ENCODE data around the gene LRRC3.

DNA sequence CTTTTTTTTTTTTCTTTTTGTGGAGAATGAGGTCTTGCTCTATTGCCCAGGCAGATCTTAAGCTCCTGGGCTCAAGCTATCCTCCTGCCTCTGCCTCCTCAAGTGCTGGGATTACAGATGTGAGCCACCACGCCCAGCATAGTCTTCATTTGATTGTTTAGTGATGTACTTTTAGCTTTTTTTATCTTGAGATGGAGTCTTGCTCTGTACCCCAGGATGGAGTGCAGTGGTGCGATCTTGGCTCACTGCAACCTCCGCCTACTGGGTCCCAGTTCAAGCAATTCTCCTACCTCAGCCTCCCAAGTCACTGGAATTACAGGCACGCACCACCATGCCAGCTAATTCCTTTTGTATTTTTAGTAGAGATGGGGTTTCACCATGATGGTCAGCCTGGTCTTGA is 24.0 kb upstream of the LRRC3 start:
- TF ChIP-seq, protein P1, sequence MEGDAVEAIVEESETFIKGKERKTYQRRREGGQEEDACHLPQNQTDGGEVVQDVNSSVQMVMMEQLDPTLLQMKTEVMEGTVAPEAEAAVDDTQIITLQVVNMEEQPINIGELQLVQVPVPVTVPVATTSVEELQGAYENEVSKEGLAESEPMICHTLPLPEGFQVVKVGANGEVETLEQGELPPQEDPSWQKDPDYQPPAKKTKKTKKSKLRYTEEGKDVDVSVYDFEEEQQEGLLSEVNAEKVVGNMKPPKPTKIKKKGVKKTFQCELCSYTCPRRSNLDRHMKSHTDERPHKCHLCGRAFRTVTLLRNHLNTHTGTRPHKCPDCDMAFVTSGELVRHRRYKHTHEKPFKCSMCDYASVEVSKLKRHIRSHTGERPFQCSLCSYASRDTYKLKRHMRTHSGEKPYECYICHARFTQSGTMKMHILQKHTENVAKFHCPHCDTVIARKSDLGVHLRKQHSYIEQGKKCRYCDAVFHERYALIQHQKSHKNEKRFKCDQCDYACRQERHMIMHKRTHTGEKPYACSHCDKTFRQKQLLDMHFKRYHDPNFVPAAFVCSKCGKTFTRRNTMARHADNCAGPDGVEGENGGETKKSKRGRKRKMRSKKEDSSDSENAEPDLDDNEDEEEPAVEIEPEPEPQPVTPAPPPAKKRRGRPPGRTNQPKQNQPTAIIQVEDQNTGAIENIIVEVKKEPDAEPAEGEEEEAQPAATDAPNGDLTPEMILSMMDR (IDR thresholded peaks at IDR 0.05), result no peak
- no peak for TF ChIP-seq POLR2A (IDR thresholded peaks at IDR 0.05)
